GM19452 (cell line): ENCODE results near the gene PLK1.

ENCODE experiments used
- ATAC-seq: cut with Tn5 transposase; IDR thresholded peaks from one replicate; pipeline ENCODE4 v1.9.1; 2021; ENCODE audit not compliant: unreplicated experiment

The PLK1 gene

DNA sequence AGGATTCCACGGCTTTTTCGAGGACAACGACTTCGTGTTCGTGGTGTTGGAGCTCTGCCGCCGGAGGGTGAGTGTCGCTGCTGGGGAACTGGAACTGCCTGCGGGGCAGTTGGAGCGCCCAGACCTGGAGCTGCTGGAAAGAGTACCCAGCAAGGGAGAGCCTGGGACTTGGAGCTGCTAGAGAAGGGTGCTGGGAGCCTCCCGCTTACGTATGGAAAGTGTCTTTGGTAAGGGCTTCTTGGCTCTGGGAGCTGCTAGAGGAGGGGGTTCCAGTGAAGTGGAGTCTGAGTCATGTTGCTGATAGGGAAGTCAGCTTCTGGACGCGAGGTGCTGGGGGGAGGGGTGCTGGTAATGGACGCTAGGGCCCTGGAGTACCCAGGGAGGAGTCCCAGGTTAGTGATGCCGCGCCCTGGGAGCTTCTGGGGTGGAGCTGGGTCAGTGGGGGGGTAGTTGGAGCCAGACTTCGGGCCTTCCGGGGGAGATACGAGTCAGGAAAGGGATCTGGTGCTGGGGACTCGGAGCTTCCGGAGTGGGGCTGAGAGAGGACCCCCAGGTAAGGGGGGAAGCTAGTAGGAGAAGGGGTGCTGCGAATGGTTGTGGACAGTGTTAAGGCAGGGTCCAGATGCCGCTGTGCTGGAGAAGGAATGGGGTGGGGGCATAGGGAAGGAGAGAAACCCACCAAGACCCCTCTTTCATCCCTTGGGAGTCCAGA, 741 bp downstream of the PLK1 start:
- no peak for ATAC-seq

DNA sequence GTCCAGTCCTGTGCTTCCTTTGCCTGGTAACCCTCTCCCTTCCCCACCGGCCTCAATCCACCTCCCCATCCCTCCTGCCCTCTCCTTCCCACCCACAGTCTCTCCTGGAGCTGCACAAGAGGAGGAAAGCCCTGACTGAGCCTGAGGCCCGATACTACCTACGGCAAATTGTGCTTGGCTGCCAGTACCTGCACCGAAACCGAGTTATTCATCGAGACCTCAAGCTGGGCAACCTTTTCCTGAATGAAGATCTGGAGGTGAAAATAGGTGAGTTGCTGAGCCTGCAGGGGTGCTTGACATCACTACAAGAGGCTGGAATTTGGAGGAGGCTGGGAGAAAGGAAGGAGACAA, 1.3 kb downstream of the PLK1 start:
- no peak for ATAC-seq

- ATAC-seq, result no peak
Observed at GRCh38 chr16:23682181-23682580, 3.5 kb downstream of the PLK1 start.

GRCh38 chr16:23683487-23683886, 4.8 kb downstream of the PLK1 start:
- ATAC-seq, result no peak

DNA sequence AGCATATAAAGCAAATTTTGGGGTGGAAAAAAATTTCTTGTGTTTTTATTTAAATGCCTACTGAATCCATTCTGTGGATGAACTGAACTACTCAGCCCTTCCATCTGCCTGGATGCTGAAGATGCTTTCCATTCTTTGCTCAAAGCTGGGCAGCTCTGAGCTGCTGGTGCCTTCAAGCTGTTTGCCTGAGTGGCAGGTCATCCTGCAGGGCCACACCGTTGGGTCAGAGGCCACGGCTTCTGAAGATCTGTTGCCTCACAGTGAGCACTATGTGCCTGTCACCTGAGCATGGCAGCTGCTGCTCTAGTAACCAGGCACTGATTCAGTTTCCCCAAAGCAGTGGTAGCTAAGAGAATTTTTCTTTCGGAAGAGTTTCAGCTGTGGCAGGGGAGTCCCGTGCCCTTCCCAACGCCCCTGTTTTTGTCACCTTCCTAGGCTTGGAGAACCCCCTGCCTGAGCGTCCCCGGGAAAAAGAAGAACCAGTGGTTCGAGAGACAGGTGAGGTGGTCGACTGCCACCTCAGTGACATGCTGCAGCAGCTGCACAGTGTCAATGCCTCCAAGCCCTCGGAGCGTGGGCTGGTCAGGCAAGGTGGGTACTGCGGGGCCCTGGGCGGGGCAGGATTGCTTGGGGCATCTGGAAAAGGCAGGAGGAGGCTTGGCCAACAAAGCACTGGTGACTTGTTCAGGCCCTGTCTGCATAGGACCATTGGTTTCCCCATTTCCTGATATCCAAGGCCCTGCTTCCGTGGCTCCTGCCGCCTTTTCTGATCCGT, 8.5 kb downstream of the PLK1 start:
- ATAC-seq, result no peak

- no peak for ATAC-seq
Observed at GRCh38 chr16:23689442-23690187, 10.9 kb downstream of the PLK1 start.

DNA sequence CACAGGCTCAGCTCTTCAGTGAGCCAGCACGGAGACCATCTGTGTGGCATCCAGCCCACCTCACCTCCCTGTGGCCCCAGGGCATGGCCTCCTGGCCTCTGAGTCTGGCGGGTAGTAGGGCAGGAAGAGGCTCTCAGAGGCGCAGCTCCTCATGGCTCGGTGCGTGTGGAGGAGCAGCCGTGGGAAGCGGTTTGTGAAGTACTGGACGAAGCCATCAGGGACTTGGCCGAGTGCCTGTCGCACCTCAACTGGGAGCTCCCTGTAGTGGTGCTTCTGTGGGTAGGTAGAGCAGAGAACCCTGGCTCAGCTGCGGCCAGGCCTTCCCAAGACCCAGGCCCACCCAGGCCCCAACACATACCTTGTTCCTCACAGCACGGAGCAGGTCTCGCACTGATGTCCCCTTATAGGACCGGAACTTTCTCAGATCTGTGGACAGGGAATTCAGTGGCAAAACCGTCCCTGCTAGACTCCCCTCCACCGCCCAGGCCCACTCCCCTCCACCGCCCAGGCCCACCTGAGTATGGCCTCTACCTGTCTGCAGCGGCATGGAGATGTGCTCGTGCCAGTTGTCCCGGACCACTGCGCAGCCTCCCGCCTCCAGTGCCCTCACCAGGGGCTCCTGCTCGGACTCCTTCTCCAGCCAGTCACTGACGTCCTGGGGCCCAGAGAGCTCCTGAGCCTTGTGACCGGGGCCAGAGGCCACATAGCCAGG, 12.2 kb downstream of the PLK1 start:
- no peak for ATAC-seq

GRCh38 chr16:23691483-23692189, 12.9 kb downstream of the PLK1 start:
- ATAC-seq, result no peak

- no peak for ATAC-seq
Observed at GRCh38 chr16:23692190-23692837, 13.6 kb downstream of the PLK1 start.

DNA sequence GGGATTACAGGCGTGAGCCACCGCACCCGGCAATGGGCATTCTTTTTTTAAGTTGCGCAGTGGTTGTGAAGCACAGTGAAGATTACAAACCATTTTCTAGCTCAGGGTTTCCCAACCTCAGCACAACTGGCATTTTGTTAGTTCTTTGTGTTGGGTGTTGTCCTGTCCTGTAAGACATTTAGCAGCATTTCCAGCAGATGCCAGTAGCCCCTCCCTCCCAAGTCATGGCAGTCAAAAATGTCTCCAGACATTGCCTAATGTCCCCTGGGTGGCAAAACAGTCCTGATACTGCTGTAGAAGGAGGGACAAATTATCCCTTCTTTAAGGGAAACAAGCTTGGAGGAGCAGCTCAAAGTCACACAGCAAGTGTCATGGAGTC, 15.6 kb downstream of the PLK1 start:
- no peak for ATAC-seq

- no peak for ATAC-seq
Observed at GRCh38 chr16:23694644-23695373, 16.1 kb downstream of the PLK1 start.

DNA sequence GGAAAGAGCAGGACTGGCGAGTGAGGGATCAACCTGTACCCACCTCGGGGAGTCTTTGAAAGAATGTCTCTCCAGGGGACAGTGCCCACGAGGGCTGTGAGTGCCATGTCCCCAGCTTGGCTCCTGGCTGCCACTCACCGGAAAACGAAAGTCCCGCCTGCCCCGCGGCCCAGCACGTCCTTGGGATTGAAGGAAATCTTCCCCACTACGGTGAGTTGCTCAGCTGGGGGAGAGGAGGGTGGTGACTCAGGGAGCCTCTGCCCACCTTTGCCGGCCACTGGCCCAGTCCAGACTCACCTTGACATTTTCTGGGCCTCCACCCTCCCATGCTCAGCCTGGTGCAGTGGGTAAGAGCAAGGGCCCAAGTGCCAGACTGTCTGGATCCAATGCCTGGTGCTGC, 17.1 kb downstream of the PLK1 start:
- no peak for ATAC-seq

- ATAC-seq, result no peak
Observed at GRCh38 chr16:23699100-23699499, 20.4 kb downstream of the PLK1 start.

- no peak for ATAC-seq
Observed at GRCh38 chr16:23700093-23700492, 21.4 kb downstream of the PLK1 start.

DNA sequence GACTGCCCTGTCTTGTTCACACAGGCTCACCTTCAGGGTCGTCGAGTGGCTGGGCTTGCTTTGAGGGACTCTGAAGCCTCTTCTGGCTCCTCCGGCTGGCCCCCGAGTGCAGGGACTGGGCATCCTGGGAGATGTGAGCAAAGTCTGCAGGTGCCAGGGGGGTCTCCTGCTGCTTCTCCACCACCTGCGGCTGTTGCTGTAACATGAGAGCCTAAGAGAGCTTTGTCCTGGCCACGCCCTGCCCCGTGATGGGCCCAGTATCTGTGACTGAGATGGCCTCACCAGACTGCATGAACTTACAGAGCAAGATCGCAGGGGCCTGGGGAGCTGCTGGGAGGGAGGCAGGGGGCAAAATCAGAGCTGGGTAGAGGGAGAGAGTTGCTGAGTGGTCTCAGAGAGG, 21.8 kb downstream of the PLK1 start:
- ATAC-seq, result no peak

- ATAC-seq, result no peak
Observed at GRCh38 chr16:23701045-23701444, 22.4 kb downstream of the PLK1 start.

DNA sequence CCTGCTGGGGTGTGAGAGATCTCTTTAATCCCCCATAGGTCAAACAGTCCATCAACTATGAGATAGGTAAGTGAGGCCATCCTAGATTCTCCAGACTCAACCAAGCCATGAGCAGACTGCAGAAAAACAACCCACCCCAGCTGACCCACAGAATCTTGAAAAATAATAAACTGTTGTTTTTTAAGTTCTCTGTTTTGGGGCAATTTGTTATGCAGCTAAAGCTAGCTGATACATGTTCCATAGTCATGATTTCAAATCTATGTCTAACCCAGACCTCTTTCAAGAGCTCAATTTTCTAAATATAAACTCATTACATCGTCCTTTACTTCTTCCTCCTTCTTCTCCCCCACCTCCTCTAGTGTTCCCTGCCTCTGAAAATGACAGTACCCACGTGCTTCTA, 24.3 kb downstream of the PLK1 start:
- ATAC-seq, result no peak

- no peak for ATAC-seq
Observed at GRCh38 chr16:23704772-23705516, 26.3 kb downstream of the PLK1 start.

GRCh38 chr16:23705517-23705902, 26.8 kb downstream of the PLK1 start:
- no peak for ATAC-seq
